Germinal center (tissue), 1 donor: ENCODE data around the gene GPR18.

Source experiments
- DNase-seq: peaks from one replicate; pipeline ENCODE4 v3.0.0; 2012; ENCODE audit warnings: mixed read lengths, low spot score

Gene GPR18

GRCh38 chr13:99208185-99208584, 50.0 kb downstream of the GPR18 start:
- no peak for DNase-seq

DNA sequence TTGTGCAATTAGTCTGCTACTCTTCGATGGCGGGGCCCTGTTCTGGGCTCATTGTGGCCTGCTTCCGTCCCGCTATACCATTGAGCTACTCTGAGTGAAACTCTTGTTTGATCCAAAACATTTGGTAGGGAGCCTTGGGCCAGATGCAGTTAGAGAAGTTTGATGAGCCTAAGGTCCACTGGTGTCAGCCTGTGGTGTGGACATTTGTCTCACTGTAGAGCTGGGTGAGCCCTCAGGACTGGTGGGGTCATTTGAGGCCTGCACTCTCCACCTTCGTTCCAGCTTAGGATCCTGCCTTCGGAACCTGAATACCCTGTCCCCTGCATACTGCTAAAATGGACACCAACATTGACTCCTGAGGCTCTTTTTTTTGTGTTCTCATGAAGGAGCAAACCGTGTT, 50.7 kb downstream of the GPR18 start:
- no peak for DNase-seq

DNA sequence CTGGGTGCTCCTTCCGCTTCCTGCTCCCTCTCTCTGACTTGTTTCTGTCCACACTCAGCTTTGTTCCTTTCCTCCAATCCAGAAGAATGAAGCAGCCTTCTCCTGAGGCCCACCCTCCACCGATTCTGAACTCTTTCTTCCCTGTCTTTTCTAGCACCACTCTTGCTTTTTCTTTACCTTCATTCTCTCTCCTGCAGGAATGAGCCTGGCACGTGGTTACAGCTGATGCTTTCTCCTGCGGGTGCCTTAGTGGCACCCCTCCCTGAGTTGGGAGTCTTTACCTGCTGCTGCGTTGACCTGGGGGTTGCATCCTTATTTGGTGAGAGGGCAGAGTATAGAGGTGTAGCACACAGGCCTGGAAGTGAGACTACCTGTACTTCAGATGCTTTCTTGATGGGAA, 51.3 kb downstream of the GPR18 start:
- DNase-seq: no peak

- DNase-seq: no peak
Observed at GRCh38 chr13:99206226-99206625, 52.0 kb downstream of the GPR18 start.

GRCh38 chr13:99205621-99206220, 52.5 kb downstream of the GPR18 start:
- no peak for DNase-seq
